ENCODE results near the gene SNRNP70.
"Not testable (repeated sequence)": the region's sequence is repeated elsewhere in the genome, so short reads cannot be mapped to it uniquely, and the experiment has no call there.

SNRNP70 gene

GRCh38 chr19:49056101-49056901 lies 28.9 kb upstream of the SNRNP70 start:
- peak overlapping the region; percentile 78 for H3K27ac ChIP-seq
- TF ChIP-seq CTCF (conservative IDR thresholded peaks at IDR 0.05; ENCODE audit: low read depth), result peak; percentile 24; the same call in 1 of the 2 replicates
- DNase-seq (ENCODE audit: low spot score), result peak; percentile 82
- CTCF ChIA-PET, result interaction anchor here (0.8 kb wide), 1 partner anchor 63 kb away, joined by 4 read pairs; the partner anchor contains the start of gene GYS1
- POLR2A ChIA-PET (ENCODE audit: low non-redundant PET), result interaction anchor here (1.1 kb wide), 1 partner anchor 9 kb away, joined by 3 read pairs; no protein-coding TSS in a partner anchor

- CTCF ChIA-PET, result interaction anchor here (0.8 kb wide), 1 partner anchor 64 kb away, joined by 4 read pairs; the partner anchor contains the start of gene GYS1
- DNase-seq (ENCODE audit: low spot score), result not testable (repeated sequence)
- H3K27ac ChIP-seq, result peak overlapping the region; percentile 78
- POLR2A ChIA-PET (ENCODE audit: low non-redundant PET), result interaction anchor here (0.6 kb wide), 2 partner anchors 63 to 196 kb away, joined by 3 to 11 read pairs; partner anchors contain the start of gene RUVBL2
These were observed 28.2 kb upstream of the SNRNP70 start for GRCh38 chr19:49056902-49057596.

- DNase-seq (ENCODE audit: low spot score), result peak; percentile 83
- CTCF ChIA-PET, result interaction anchor here (0.6 kb wide), 1 partner anchor 50 kb away, joined by 4 read pairs; no protein-coding TSS in a partner anchor
- peak within 1 kb of the TSS; percentile 78 for H3K27ac ChIP-seq
- POLR2A ChIA-PET (ENCODE audit: low non-redundant PET), result interaction anchor here (0.5 to 0.6 kb wide), 3 partner anchors 64 to 292 kb away, joined by 3 to 11 read pairs (median 7); partner anchors contain the start of gene RUVBL2
- TF ChIP-seq CTCF (conservative IDR thresholded peaks at IDR 0.05; ENCODE audit: low read depth), result no peak
These were observed 27.5 kb upstream of the SNRNP70 start, which contains the start of gene CGB7 for GRCh38 chr19:49057636-49058234. CGB7 (minus strand) TSS chr19:49057749; CDS start chr19:49055375, 2,374 bp downstream.

- TF ChIP-seq CTCF (conservative IDR thresholded peaks at IDR 0.05; ENCODE audit: low read depth), result no peak
- no peak for DNase-seq (ENCODE audit: low spot score)
- ChIA-PET POLR2A (ENCODE audit: low non-redundant PET) (interaction anchor here (0.7 kb wide), 1 partner anchor 12 kb away, joined by 4 read pairs; no protein-coding TSS in a partner anchor), CTCF (interaction anchor here (0.6 to 0.8 kb wide), 2 partner anchors 14 to 51 kb away, joined by 3 to 4 read pairs; partner anchors contain the start of gene KCNA7)
- H3K27ac ChIP-seq, result no peak overlapping the region
These were observed 26.7 kb upstream of the SNRNP70 start for GRCh38 chr19:49058562-49058961.

GRCh38 chr19:49059053-49059452 lies 26.2 kb upstream of the SNRNP70 start:
- no peak for DNase-seq (ENCODE audit: low spot score)
- TF ChIP-seq CTCF (conservative IDR thresholded peaks at IDR 0.05; ENCODE audit: low read depth), result no peak
- CTCF ChIA-PET, result interaction anchor here (0.8 kb wide), 1 partner anchor 14 kb away, joined by 3 read pairs; the partner anchor contains the start of gene KCNA7
- POLR2A ChIA-PET (ENCODE audit: low non-redundant PET), result no interaction called here
- peak overlapping the region; percentile 28; the same call in 1 of the 2 replicates for H3K27ac ChIP-seq

- CTCF ChIA-PET, result no interaction called here
These were observed 24.3 kb upstream of the SNRNP70 start for GRCh38 chr19:49061000-49061399.

More at GRCh38 chr19:49061000-49061399, 24.3 kb upstream of the SNRNP70 start:
- no peak for DNase-seq (ENCODE audit: low spot score)
- POLR2A ChIA-PET (ENCODE audit: low non-redundant PET), result no interaction called here
- no peak overlapping the region for H3K27ac ChIP-seq
- TF ChIP-seq CTCF (conservative IDR thresholded peaks at IDR 0.05; ENCODE audit: low read depth), result no peak
